WI38 (cell line): ENCODE results near the gene HS3ST3A1.

Experiments
- H3K4me3 ChIP-seq: 2 replicates; pipeline ENCODE4 v1.5.1; 2011; ENCODE audit warnings: low read depth, mild to moderate bottlenecking, control low read depth, low read length
- TF ChIP-seq, protein P1 (sequence below): IDR thresholded peaks from 2 replicates; pipeline ENCODE4 v1.5.1; 2012; ENCODE audit warnings: low read depth, mild to moderate bottlenecking, control low read depth, low read length

Gene HS3ST3A1

DNA sequence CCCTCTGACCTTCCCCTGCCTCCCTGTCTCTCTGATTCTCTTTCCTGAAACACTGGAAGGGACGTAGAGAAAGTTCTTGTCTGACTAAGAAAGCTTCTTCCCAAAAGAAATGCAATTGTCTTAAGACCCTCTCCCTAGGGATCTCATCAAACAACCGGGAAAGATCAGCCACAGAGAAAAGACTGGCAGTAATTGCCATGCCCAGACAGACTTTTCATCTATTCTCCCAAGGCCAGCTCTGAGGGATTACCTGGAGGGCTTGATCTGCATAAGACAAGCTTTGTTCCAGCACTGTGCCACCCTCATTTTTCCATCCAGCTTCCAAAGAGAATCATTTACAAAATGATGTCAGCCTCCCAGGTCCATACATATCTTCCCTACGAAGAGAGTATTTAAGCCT is 38.8 kb upstream of the HS3ST3A1 start:
- TF ChIP-seq, protein P1, sequence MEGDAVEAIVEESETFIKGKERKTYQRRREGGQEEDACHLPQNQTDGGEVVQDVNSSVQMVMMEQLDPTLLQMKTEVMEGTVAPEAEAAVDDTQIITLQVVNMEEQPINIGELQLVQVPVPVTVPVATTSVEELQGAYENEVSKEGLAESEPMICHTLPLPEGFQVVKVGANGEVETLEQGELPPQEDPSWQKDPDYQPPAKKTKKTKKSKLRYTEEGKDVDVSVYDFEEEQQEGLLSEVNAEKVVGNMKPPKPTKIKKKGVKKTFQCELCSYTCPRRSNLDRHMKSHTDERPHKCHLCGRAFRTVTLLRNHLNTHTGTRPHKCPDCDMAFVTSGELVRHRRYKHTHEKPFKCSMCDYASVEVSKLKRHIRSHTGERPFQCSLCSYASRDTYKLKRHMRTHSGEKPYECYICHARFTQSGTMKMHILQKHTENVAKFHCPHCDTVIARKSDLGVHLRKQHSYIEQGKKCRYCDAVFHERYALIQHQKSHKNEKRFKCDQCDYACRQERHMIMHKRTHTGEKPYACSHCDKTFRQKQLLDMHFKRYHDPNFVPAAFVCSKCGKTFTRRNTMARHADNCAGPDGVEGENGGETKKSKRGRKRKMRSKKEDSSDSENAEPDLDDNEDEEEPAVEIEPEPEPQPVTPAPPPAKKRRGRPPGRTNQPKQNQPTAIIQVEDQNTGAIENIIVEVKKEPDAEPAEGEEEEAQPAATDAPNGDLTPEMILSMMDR: no peak
- H3K4me3 ChIP-seq: no peak overlapping the region

DNA sequence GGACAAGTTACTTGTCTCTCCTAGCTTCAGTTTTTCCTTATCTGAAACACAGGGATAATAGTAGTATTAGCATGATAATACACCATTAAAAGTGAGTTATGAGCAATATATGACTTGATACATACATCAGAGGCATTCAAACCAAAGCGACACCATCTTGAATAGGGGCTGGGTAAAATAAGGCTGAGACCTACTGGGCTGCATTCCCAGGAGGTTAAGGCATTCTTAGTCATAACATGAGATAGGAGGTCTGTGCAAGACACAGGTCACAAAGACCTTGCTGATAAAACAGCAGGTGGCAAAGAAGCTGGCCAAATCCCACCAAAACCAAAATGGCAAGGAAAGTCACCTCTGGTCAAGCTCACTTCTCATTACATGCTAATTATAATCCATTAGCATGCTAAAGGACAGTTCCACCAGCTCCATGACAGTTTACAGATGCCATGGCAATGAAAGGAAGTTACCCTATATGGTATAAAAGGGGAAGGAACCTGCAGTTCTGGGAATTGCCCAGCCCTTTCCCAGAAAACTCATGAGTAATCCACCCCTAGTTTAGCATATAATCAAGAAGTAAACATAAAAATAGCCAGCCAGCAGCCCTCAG is 37.2 kb upstream of the HS3ST3A1 start:
- H3K4me3 ChIP-seq: no peak overlapping the region

DNA sequence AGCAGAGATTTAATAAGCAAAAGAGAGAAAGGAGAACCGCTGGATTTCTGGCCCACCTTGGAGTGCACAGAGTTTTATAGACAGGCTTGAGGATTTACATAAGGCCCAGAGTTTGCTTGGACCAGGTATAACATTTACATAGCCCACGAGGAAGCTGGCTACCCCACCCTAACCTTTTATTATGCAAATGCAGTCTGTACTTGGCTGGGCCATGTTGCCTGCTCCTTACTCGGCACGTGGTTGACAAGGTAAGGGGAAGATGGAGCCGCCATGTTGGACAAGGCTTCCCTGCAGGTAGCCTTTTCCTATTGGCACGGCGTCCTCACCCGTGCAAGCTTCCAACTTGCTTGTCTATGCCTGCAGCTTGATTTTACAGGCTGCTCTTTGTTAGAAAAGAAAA is 35.2 kb upstream of the HS3ST3A1 start:
- no peak overlapping the region for H3K4me3 ChIP-seq
- TF ChIP-seq, protein P1: no peak

More for the DNA sequence above, 37.2 kb upstream of the HS3ST3A1 start:
- TF ChIP-seq, protein P1: no peak

DNA sequence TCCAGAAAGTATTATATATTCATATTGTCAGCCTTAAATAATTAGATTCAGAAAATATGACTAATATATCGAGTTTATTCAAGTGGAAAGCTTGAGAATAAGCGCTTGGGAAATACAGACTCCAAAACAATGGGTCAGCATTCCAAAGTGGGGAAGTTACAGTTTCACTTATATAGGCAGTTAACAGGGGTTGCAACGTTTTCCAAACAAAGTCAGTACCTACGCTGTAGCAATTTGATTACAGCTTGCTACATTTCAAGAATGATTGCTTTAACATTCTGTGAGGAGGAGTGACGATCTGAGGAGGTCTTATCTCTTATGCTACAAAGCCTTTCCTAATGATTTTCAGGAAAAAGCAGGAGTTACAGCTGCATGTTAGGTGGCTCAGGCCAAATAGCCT is 34.2 kb upstream of the HS3ST3A1 start:
- no peak overlapping the region for H3K4me3 ChIP-seq
- TF ChIP-seq, protein P1: no peak

DNA sequence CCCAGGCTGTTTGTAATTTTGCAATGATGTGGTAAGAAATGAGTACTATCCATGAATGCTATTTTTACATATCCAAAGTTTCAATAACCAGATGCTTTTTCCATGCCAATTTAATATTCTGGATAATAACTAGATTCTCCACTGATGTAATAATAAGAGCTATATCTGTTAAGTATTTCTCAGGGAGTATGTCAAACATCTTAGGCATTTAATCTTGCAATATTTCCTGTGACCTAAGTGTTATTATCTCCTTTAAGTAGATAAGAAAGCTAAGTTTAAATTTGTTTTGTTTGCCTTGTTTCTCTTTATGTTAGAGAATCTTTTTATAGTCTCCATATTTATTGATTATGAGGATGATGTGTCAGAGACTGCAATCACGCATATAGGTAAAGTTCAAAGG is 32.3 kb upstream of the HS3ST3A1 start:
- no peak overlapping the region for H3K4me3 ChIP-seq
- TF ChIP-seq, protein P1: no peak

DNA sequence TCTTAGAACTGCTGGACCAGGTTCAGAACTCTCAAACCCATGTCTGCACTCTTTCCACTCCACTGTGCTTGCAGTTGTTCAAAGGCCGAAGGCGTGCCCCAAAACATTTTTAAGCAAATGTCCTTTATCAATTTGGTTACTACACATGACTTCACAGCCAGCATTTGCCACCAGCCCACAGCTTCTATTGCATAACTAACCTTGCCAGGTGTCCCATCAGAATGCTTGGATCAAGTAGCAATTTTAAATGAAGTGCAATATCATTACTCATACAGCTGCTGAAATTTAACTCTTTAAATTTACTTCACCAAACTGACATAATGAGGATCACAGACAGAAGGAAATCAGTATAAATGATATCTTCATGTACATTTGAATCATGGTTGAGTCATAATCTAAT is 29.8 kb upstream of the HS3ST3A1 start:
- TF ChIP-seq, protein P1: no peak

DNA sequence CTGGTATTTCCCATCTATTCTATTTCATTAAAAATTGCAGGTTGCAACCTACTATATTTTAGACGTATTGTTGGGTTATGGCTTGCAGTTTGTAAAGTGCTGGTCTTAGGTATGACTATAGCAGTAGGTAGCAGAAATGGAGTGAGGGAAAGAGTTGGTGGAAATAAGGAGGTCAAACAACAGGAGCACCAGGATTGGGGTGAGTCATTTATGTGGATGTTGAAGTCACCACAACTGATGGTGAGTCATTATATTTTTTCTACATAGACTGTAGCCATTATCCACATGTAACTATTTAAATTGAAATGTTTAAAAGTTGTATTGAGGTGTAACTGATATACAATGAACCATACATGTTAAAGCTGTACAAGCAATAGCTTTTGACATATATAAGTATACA is 25.0 kb upstream of the HS3ST3A1 start:
- TF ChIP-seq, protein P1: no peak
- H3K4me3 ChIP-seq: no peak overlapping the region

More for the DNA sequence above, 29.8 kb upstream of the HS3ST3A1 start:
- H3K4me3 ChIP-seq: no peak overlapping the region
